ENCODE results near the gene TOGARAM2.

Gene TOGARAM2

DNA sequence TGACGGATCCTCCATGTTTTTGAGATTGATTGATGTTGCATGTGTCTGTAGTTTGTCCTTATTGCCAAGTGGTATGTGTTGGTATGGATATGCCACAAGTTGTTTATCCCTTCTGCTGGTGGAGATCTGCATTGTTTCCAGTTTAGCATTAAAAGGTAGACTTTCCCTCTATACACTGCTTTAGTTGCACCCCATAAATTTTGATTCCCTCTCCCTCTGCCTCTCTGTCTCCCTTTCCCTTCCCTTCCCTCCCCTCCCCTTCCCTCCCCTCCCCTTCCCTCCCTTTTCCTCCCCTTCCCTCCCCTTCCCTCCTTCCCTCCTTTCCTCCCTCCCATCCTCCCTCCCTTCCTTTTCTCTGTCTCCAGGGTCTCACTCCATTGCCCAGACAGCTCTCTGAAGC lies 18.6 kb upstream of the TOGARAM2 start:
- Histone ChIP-seq H3K4me1 (ENCODE audit: low read length) (no peaks in the 10 kb centered on the region), H3K9me3 (ENCODE audit: insufficient read depth, low read length) (no peaks in the 10 kb centered on the region), H3K4me3 (ENCODE audit: low read length) (no peak overlapping the region), H3K79me2 (ENCODE audit: low read length) (no peaks in the 10 kb centered on the region), H3K36me3 (replicated peaks; ENCODE audit: low read depth, low read length) (no peaks in the 10 kb centered on the region), H3K27ac (ENCODE audit: low read length) (no peak overlapping the region), H3K4me2 (ENCODE audit: low read length) (no peak overlapping the region), H4K20me1 (ENCODE audit: insufficient read depth, low read length) (no peaks in the 10 kb centered on the region), H3K27me3 (ENCODE audit: low read depth, low read length) (no peaks in the 10 kb centered on the region), H3K9ac (ENCODE audit: low read length) (no peak overlapping the region), H2AFZ (ENCODE audit: low read depth, low read length) (no peak overlapping the region)
- TF ChIP-seq, protein P1, sequence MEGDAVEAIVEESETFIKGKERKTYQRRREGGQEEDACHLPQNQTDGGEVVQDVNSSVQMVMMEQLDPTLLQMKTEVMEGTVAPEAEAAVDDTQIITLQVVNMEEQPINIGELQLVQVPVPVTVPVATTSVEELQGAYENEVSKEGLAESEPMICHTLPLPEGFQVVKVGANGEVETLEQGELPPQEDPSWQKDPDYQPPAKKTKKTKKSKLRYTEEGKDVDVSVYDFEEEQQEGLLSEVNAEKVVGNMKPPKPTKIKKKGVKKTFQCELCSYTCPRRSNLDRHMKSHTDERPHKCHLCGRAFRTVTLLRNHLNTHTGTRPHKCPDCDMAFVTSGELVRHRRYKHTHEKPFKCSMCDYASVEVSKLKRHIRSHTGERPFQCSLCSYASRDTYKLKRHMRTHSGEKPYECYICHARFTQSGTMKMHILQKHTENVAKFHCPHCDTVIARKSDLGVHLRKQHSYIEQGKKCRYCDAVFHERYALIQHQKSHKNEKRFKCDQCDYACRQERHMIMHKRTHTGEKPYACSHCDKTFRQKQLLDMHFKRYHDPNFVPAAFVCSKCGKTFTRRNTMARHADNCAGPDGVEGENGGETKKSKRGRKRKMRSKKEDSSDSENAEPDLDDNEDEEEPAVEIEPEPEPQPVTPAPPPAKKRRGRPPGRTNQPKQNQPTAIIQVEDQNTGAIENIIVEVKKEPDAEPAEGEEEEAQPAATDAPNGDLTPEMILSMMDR (IDR thresholded peaks at IDR 0.05; ENCODE audit: low read depth, low read length), result no peak
- TF ChIP-seq EZH2phosphoT487 (IDR thresholded peaks at IDR 0.05; ENCODE audit: low read depth), result no peak

DNA sequence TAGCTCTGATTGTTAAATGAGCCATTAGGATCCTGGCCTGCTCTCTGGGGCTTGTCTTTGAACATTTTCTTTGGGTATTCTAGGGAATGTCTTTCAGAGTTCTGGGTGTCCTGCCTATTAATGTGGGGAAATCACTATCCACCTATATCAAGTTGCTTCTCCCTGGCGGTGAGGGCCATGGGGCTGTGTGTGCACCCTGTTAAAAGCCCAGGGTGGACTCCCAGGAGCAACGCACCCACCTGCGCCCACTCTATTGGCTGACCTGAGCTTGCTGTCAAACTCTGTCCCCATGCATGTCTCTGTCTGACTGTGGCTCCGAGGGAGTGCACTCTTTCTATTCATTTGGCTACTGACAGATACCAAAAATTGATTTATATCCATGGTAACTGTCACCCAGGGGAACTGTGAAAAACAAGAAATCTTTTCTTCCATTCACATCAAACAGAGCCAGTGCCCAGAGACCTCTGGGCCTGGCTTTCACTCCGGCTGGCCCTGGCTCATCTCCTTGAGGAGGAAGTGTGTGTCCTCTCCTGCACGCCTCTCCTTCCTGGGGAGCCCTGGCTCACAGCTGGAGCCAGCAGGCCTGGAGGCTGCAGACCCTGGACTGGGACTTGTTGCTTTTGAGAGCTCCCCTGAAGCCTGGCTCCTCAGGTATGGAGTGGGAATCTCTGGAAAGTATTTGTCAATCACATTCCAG lies 10.5 kb upstream of the TOGARAM2 start:
- Histone ChIP-seq H3K27me3 (ENCODE audit: low read depth, low read length) (peaks cover 7% of the 10 kb centered on the region; the same call in 1 of the 2 replicates), H3K27ac (ENCODE audit: low read length) (no peak overlapping the region), H3K4me2 (ENCODE audit: low read length) (no peak overlapping the region), H3K36me3 (replicated peaks; ENCODE audit: low read depth, low read length) (no peaks in the 10 kb centered on the region), H3K79me2 (ENCODE audit: low read length) (no peaks in the 10 kb centered on the region), H4K20me1 (ENCODE audit: insufficient read depth, low read length) (no peaks in the 10 kb centered on the region), H3K4me3 (ENCODE audit: low read length) (no peak overlapping the region), H3K4me1 (ENCODE audit: low read length) (peaks cover 11% of the 10 kb centered on the region), H2AFZ (ENCODE audit: low read depth, low read length) (no peak overlapping the region), H3K9me3 (ENCODE audit: insufficient read depth, low read length) (no peaks in the 10 kb centered on the region), H3K9ac (ENCODE audit: low read length) (no peak overlapping the region)
- TF ChIP-seq, protein P1 (IDR thresholded peaks at IDR 0.05; ENCODE audit: low read depth, low read length), result no peak
- TF ChIP-seq EZH2phosphoT487 (IDR thresholded peaks at IDR 0.05; ENCODE audit: low read depth), result no peak

DNA sequence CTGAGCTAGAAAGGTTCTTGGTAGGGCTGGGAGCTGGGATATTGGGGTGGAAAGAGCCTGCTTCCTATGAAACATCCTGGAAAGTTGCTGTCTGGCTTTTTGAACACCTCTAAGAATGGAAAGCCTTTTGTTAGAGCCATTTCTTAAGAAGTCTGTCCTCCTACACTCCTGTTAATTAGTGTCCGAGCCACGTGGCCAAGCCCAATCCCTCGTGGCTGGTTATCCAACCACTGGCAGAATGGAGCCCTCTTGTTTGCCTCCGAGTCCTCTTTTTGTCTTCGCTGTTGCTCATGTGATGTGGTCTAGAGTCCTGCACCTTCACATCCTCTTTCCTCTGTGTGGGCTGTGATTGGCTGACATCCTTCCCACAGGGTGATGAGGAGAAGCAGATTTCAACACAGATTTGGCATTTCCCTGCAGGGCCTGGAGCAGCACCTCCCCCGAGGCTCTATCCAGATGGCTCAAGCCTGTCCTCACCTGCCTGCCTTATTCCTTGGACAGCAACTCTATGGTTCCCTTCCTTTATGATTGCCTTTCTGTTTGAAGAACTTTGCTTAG lies 8.2 kb upstream of the TOGARAM2 start:
- no peak overlapping the region for H3K4me3 ChIP-seq (ENCODE audit: low read length)
- H3K4me1 ChIP-seq (ENCODE audit: low read length), result peaks cover 11% of the 10 kb centered on the region
- peaks cover 7% of the 10 kb centered on the region; the same call in 1 of the 2 replicates for H3K27me3 ChIP-seq (ENCODE audit: low read depth, low read length)
- no peak overlapping the region for H3K9ac ChIP-seq (ENCODE audit: low read length)
- H3K27ac ChIP-seq (ENCODE audit: low read length), result no peak overlapping the region
- H3K9me3 ChIP-seq (ENCODE audit: insufficient read depth, low read length), result no peaks in the 10 kb centered on the region
- no peak overlapping the region for H2AFZ ChIP-seq (ENCODE audit: low read depth, low read length)
- TF ChIP-seq, protein P1 (IDR thresholded peaks at IDR 0.05; ENCODE audit: low read depth, low read length), result no peak
- TF ChIP-seq EZH2phosphoT487 (IDR thresholded peaks at IDR 0.05; ENCODE audit: low read depth), result no peak
- H3K79me2 ChIP-seq (ENCODE audit: low read length), result no peaks in the 10 kb centered on the region
- H3K4me2 ChIP-seq (ENCODE audit: low read length), result no peak overlapping the region
- H4K20me1 ChIP-seq (ENCODE audit: insufficient read depth, low read length), result no peaks in the 10 kb centered on the region
- H3K36me3 ChIP-seq (replicated peaks; ENCODE audit: low read depth, low read length), result no peaks in the 10 kb centered on the region

DNA sequence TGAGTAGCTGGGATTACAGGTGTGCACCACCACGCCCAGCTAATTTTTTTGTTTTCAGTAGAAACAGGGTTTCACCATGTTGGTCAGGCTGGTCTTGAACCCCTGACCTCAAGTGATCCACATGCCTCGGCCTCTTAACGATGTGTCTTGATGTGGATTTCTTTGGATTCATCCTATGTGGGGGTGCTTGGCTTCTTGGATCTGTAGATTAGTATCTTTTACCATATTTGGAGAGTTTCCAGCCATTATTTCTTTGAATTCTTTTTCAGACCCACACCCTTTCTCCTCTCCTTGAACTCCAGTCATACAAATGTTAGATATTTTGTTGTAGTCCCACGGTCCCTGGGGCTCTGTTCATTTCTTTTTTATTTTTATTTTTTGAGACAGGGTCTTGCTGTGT lies 6.8 kb upstream of the TOGARAM2 start:
- H3K9ac ChIP-seq (ENCODE audit: low read length), result no peak overlapping the region
- H3K36me3 ChIP-seq (replicated peaks; ENCODE audit: low read depth, low read length), result no peaks in the 10 kb centered on the region
- peaks cover 7% of the 10 kb centered on the region; the same call in 1 of the 2 replicates for H3K27me3 ChIP-seq (ENCODE audit: low read depth, low read length)
- H3K4me2 ChIP-seq (ENCODE audit: low read length), result no peak overlapping the region
- no peak overlapping the region for H3K27ac ChIP-seq (ENCODE audit: low read length)
- H3K4me3 ChIP-seq (ENCODE audit: low read length), result no peak overlapping the region
- H3K9me3 ChIP-seq (ENCODE audit: insufficient read depth, low read length), result no peaks in the 10 kb centered on the region
- TF ChIP-seq EZH2phosphoT487 (IDR thresholded peaks at IDR 0.05; ENCODE audit: low read depth), result no peak
- H4K20me1 ChIP-seq (ENCODE audit: insufficient read depth, low read length), result no peaks in the 10 kb centered on the region
- peaks cover 11% of the 10 kb centered on the region for H3K4me1 ChIP-seq (ENCODE audit: low read length)
- H2AFZ ChIP-seq (ENCODE audit: low read depth, low read length), result no peak overlapping the region
- no peaks in the 10 kb centered on the region for H3K79me2 ChIP-seq (ENCODE audit: low read length)

All from OCI-LY3 (cell line).